GDM1 (cell line): ENCODE results near the gene SIGLEC15.
"Not testable (repeated sequence)": the region's sequence is repeated elsewhere in the genome, so short reads cannot be mapped to it uniquely, and the experiment has no call there.

ENCODE experiments used
- DNase-seq: peaks from one replicate; lab custom pipeline; 2025; lab: John Stamatoyannopoulos, UW

SIGLEC15 gene

GRCh38 chr18:45820106-45820745 lies 5.2 kb upstream of the SIGLEC15 start:
- DNase-seq, result no peak

- DNase-seq, result no peak
Observed at GRCh38 chr18:45821026-45821425, 4.4 kb upstream of the SIGLEC15 start.

GRCh38 chr18:45821711-45822110 lies 3.8 kb upstream of the SIGLEC15 start:
- DNase-seq, result no peak

GRCh38 chr18:45826084-45826483 lies 609 bp downstream of the SIGLEC15 start:
- DNase-seq, result no peak

GRCh38 chr18:45826716-45827115 lies 1.2 kb downstream of the SIGLEC15 start:
- not testable (repeated sequence) for DNase-seq

GRCh38 chr18:45828917-45829811 lies 3.7 kb downstream of the SIGLEC15 start:
- DNase-seq, result peak; percentile 65

GRCh38 chr18:45829855-45830254 lies 4.4 kb downstream of the SIGLEC15 start:
- no peak for DNase-seq

GRCh38 chr18:45830917-45831316 lies 5.4 kb downstream of the SIGLEC15 start:
- DNase-seq, result no peak

- no peak for DNase-seq
Observed at GRCh38 chr18:45833846-45834245, 8.4 kb downstream of the SIGLEC15 start.

- no peak for DNase-seq
Observed at GRCh38 chr18:45834306-45834705, 8.8 kb downstream of the SIGLEC15 start.

GRCh38 chr18:45835057-45835636 lies 9.7 kb downstream of the SIGLEC15 start:
- DNase-seq, result peak; percentile 17

- DNase-seq, result no peak
Observed at GRCh38 chr18:45836242-45837205, 11.0 kb downstream of the SIGLEC15 start.

- no peak for DNase-seq
Observed at GRCh38 chr18:45837283-45838070, 12.0 kb downstream of the SIGLEC15 start.

GRCh38 chr18:45838302-45839070 lies 13.0 kb downstream of the SIGLEC15 start:
- DNase-seq, result no peak

- peak; percentile 21 for DNase-seq
Observed at GRCh38 chr18:45839414-45840395, 14.2 kb downstream of the SIGLEC15 start.

- no peak for DNase-seq
Observed at GRCh38 chr18:45841060-45841764, 15.7 kb downstream of the SIGLEC15 start.

- DNase-seq, result no peak
Observed at GRCh38 chr18:45841765-45842442, 16.4 kb downstream of the SIGLEC15 start.

GRCh38 chr18:45843019-45843418 lies 17.5 kb downstream of the SIGLEC15 start:
- DNase-seq, result no peak
